ENCODE results near the gene ACD.

The ACD gene

DNA sequence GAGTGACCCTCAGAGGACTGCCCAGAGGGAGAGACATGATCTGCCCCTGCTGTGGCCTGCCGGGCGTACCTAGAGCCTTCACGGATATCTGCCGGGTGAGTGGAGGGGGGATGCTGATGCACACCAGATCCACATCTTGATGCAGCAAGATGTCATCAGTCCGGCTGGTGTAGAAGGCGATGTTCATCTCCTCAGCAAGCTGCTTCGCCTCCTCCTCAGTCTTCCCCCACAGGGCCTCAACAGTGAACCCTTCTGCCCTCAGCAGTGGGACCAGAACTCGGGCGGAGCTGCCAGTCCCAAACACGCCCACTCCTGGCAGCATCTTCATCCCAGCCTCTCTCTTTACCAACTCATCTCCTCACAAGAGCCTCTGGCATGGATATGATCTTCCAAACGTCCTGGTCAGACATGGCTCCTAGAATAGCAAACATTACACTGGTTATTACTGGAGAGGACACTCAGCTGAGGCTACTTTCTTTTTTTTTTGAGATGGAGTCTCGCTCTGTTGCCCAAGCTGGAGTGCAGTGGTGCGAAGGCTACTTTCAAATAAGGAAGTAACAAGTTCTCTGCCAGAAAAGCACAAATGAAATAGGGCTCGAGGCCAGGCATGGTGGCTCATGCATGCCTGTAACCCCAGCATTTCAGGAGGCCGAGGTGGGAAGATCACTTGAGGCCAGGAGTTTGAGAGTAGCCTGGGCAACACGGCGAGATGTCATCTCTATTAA, 25.5 kb upstream of the ACD start:
- Histone ChIP-seq H2AFZ (ENCODE audit: low read length) (no peak overlapping the region), H3K27me3 (ENCODE audit: insufficient read depth, low read length) (no peaks in the 10 kb centered on the region), H3K4me3 (ENCODE audit: low read depth, low read length, poor library complexity, severe bottlenecking) (no peak overlapping the region), H3K36me3 (ENCODE audit: insufficient read depth, low read length) (peaks cover 36% of the 10 kb centered on the region; the same call in 1 of the 2 replicates), H3K9me2 (ENCODE audit: low read depth, low read length) (no peaks in the 10 kb centered on the region), H4K20me1 (ENCODE audit: insufficient read depth, low read length) (no peaks in the 10 kb centered on the region), H3K9me3 (ENCODE audit: low read length) (no peaks in the 10 kb centered on the region), H3K4me2 (ENCODE audit: low read length) (no peak overlapping the region), H3K9ac (ENCODE audit: low read length) (no peak overlapping the region), H3K4me1 (ENCODE audit: insufficient read depth, low read length, severe bottlenecking) (peaks cover 15% of the 10 kb centered on the region), H3F3A (ENCODE audit: insufficient read depth, low read length) (no peaks in the 10 kb centered on the region), H3K27ac (ENCODE audit: low read depth, low read length, poor library complexity, severe bottlenecking) (peak overlapping the region; percentile 59), H3K79me2 (ENCODE audit: insufficient read depth, low read length) (no peaks in the 10 kb centered on the region)
- no peak for TF ChIP-seq EZH2 (IDR thresholded peaks at IDR 0.05; ENCODE audit: borderline replicate concordance, low read length)
- TF ChIP-seq, protein P1, sequence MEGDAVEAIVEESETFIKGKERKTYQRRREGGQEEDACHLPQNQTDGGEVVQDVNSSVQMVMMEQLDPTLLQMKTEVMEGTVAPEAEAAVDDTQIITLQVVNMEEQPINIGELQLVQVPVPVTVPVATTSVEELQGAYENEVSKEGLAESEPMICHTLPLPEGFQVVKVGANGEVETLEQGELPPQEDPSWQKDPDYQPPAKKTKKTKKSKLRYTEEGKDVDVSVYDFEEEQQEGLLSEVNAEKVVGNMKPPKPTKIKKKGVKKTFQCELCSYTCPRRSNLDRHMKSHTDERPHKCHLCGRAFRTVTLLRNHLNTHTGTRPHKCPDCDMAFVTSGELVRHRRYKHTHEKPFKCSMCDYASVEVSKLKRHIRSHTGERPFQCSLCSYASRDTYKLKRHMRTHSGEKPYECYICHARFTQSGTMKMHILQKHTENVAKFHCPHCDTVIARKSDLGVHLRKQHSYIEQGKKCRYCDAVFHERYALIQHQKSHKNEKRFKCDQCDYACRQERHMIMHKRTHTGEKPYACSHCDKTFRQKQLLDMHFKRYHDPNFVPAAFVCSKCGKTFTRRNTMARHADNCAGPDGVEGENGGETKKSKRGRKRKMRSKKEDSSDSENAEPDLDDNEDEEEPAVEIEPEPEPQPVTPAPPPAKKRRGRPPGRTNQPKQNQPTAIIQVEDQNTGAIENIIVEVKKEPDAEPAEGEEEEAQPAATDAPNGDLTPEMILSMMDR (IDR thresholded peaks at IDR 0.05; ENCODE audit: low read length), result no peak

DNA sequence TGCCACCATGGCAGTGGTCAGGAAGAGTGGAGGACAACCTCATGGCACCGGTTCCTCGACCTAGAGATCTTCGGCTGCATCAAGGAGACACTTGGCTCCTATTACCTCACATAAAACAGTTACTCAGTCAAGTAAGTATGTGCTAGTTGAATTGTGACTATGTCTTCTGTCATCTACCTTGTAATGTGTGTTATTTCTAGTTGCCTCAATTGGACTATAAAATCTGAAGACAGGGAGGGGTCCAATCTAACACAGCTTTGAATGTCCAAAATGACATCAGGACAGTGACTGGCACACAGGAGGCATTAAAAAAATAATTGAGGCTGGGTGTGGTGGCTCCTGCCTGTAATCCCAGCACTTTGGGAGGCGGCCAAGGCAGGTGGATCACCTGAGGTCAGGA, 23.7 kb upstream of the ACD start:
- H3K27me3 ChIP-seq (ENCODE audit: insufficient read depth, low read length), result no peaks in the 10 kb centered on the region
- H3K9me3 ChIP-seq (ENCODE audit: low read length), result no peaks in the 10 kb centered on the region
- no peaks in the 10 kb centered on the region for H3F3A ChIP-seq (ENCODE audit: insufficient read depth, low read length)
- no peak for TF ChIP-seq EZH2 (IDR thresholded peaks at IDR 0.05; ENCODE audit: borderline replicate concordance, low read length)
- TF ChIP-seq, protein P1 (IDR thresholded peaks at IDR 0.05; ENCODE audit: low read length), result no peak
- no peaks in the 10 kb centered on the region for H3K79me2 ChIP-seq (ENCODE audit: insufficient read depth, low read length)
- no peak overlapping the region for H3K9ac ChIP-seq (ENCODE audit: low read length)
- H2AFZ ChIP-seq (ENCODE audit: low read length), result no peak overlapping the region
- peaks cover 15% of the 10 kb centered on the region for H3K4me1 ChIP-seq (ENCODE audit: insufficient read depth, low read length, severe bottlenecking)
- no peak overlapping the region for H3K4me3 ChIP-seq (ENCODE audit: low read depth, low read length, poor library complexity, severe bottlenecking)
- no peak overlapping the region for H3K4me2 ChIP-seq (ENCODE audit: low read length)
- H4K20me1 ChIP-seq (ENCODE audit: insufficient read depth, low read length), result no peaks in the 10 kb centered on the region
- H3K27ac ChIP-seq (ENCODE audit: low read depth, low read length, poor library complexity, severe bottlenecking), result no peak overlapping the region
- peaks cover 27% of the 10 kb centered on the region; the same call in 1 of the 2 replicates for H3K36me3 ChIP-seq (ENCODE audit: insufficient read depth, low read length)
- H3K9me2 ChIP-seq (ENCODE audit: low read depth, low read length), result no peaks in the 10 kb centered on the region

DNA sequence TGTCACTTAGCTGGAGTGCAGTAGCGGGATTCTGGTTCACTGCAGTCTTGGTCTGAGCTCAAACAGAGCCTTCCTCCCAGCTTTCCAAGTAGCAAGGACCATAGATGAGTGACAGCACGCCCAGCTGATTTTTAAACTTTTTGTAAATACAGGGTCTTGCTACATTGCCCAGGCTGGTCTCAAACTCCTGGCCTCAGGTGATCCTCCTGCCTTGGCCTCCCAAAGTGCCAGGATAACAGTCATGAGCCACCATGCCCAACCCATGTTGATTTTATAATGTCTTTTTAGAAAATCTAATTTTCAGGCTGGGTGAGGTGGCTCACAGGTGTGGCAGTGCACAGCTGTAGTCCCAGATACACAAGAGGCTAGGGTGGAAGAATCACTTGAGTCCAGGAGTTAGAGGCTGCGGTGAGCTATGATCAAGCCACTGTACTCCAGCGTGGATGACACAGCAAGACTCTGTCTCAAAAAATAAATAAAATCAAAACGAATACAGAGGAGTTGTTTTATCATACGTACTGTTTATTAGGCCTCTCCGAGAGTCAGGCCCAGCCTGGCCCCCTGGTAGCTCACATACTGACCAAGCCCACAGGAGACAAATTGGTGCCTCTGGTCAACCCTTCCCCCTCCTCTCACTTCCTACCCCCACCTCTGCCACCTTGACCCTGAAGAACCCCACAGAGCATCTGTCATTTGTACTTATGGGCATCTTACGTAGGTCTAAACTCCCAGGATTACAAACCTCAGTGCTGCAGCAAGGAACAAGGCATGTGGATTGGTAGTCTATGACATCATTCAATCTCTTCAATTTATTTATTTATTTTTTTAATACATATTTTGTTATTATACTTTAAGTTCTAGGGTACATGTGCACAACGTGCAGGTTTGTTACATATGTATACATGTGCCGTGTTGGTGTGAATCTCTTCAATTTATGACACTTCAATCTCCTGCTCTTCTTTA, 20.2 kb upstream of the ACD start:
- Histone ChIP-seq H3K9ac (ENCODE audit: low read length) (no peak overlapping the region), H3K4me2 (ENCODE audit: low read length) (no peak overlapping the region), H4K20me1 (ENCODE audit: insufficient read depth, low read length) (no peaks in the 10 kb centered on the region), H3K79me2 (ENCODE audit: insufficient read depth, low read length) (no peaks in the 10 kb centered on the region), H3K36me3 (ENCODE audit: insufficient read depth, low read length) (peaks cover 30% of the 10 kb centered on the region; the same call in 1 of the 2 replicates), H3K4me3 (ENCODE audit: low read depth, low read length, poor library complexity, severe bottlenecking) (no peak overlapping the region), H3K27ac (ENCODE audit: low read depth, low read length, poor library complexity, severe bottlenecking) (no peak overlapping the region), H2AFZ (ENCODE audit: low read length) (no peak overlapping the region), H3K27me3 (ENCODE audit: insufficient read depth, low read length) (no peaks in the 10 kb centered on the region), H3K9me2 (ENCODE audit: low read depth, low read length) (no peaks in the 10 kb centered on the region), H3K9me3 (ENCODE audit: low read length) (no peaks in the 10 kb centered on the region), H3K4me1 (ENCODE audit: insufficient read depth, low read length, severe bottlenecking) (peaks cover under 1% of the 10 kb centered on the region), H3F3A (ENCODE audit: insufficient read depth, low read length) (no peaks in the 10 kb centered on the region)
- TF ChIP-seq, protein P1 (IDR thresholded peaks at IDR 0.05; ENCODE audit: low read length), result no peak
- no peak for TF ChIP-seq EZH2 (IDR thresholded peaks at IDR 0.05; ENCODE audit: borderline replicate concordance, low read length)
